ENCODE measurements around the gene PODN.

Gene PODN

DNA sequence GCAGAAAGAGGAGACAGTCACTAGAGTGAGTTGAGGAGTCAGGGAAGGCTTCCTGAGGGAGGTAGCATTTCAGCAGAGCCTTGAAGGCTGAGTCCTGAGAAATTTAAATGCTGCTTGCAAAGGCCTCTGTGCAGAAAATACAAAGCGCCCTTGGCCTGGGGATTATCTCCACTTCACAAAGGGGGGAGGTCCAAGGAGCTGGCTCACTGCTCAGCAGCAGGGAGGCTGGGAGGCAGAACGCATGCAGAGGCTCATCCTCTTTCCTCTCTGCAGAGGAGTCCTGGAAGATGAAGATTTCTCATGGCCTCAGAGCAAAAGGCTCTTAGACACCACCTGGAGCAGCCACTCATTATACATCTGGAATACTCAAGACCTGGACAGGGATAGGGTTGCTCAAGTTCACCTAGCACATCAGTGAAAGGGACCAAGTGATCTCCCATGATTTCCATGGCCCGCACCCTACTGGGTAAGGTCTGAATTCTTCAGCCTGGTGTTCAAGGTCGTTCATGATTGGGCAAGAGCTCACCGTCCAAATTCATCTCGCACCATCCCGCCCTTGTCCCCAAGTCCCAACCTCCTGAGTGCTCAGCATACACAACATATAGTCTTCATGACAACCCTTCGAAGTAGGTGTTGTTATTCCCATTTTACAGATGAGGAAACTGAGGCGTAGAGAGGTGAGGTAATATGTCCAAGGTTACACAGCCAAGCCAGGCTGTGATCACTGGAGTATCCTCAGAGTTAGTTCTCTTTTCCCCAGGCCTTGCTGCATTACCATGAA lies 71.4 kb downstream of the PODN start:
- peak in 1 of 2 donors; percentile 2 for DNase-seq

DNA sequence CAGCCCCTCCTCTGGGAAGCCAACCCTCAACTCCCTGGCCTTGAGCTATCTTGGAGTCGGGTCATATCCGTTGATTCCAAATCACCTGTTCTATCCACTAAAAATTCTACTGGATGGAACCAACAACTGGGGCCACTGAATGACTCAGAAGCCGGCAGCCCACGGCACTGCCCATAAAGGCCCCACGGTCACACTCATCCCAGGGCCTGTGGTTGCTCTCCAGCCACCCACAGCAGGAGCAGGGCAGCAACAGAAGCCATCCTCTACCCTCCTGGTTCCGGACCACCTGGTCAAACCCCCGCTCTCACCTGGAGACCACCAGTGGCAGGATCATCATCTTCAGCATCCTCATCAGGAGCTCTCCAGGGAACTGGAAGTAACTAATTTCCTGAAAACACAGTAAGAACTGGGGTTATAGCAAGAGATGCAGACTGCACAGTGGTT lies 72.1 kb downstream of the PODN start:
- DNase-seq = peak in 1 of 2 donors; percentile 9
